HG03064 (cell line): Measurements from ENCODE around the gene LRR1.
A peak's percentile ranks its signal among the peaks of the same experiment; 100 is the strongest.
"Not testable (repeated sequence)": the region's sequence is repeated elsewhere in the genome, so short reads cannot be mapped to it uniquely, and the experiment has no call there.

Experiments used
- ATAC-seq: cut with Tn5 transposase; IDR thresholded peaks from one replicate; pipeline ENCODE4 v1.9.1; 2021; ENCODE audit warnings: low read depth; ENCODE audit not compliant: unreplicated experiment

The LRR1 gene

DNA sequence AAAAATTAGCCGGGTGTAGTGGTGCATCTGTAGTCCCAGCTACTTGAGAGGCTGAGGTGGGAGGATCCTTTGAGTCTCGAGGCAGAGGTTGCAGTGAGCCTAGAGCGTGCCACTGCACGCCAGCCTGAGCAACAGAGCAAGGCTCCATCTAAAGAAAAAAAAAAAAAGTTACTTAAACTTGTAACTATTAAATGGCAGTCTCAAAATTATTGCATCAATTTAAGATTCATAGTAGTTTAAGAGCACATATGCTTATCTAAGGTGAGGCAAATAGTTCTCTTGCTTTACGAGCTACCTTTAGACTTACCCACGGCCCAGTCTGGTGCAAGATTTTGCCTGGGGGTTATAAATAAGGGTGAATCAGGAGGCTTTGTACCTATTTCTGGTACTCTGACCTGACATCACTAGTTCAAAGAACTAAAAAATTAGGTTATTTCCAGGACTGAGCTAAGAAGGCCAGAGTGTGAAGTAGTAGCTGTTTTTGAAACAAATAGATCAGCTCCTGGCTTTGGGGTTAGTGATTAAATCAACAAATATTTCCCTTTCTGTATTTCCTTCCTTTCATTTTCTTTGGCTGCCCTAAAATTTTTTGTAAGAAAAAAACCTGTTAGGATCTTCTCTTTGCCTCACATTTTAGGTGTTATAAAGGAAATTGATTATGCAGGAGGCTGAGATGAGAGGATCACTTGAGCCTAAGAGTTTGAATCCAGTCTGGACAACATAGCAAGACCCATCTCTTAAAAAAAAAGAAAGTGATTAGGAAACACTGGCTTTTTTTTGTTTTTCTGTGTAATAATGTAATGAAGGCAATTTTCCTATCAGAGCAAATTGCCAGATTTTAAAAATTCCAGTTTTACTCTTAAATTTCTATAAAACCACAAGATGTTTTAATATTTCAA, 25.4 kb downstream of the LRR1 start:
- ATAC-seq = no peak

DNA sequence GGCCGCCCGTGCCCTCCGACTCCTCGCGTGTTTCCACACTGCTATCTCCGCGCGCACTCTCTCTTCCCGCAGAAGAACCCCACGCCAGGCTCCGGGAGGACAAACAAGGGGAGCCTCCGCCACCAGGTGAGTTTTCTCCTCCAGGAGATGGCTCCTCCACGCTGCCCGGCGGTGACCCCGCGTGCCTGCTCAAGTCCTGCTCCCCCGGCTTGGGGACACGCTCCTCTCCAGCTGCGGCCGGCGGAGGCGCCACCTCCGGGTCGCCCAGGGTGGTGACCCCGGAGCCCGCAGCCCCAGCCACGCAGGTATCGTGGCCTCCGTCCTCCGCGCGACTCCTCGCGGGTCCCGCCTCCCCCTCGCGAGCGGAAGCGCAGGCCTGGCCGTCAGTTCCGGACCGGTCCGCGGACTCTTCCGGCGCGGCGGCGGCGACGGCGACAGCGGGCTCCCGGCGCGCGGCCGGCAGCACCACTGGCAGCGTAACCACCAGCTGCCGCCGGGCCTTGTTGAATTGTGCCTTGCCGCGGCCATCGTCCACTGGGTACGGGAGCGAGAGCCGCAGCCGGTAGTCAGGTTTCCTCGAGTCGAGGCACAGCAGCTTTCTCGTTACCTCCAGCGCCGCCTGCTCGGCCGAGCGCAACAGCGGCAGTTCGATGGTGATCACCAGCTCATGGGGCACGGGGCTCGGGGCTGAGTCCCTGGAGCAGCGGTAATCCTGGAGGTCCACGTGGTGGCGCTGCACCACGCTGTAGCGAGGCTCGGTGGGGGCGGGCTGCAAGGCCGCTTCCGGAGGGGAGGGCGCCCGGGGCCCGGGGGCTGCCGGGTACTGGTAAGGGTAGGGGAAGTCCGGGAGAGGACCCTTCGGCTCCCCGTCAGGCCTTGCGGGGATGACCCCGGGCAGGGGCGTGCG, 35.2 kb downstream of the LRR1 start:
- peak; percentile 73 for ATAC-seq

DNA sequence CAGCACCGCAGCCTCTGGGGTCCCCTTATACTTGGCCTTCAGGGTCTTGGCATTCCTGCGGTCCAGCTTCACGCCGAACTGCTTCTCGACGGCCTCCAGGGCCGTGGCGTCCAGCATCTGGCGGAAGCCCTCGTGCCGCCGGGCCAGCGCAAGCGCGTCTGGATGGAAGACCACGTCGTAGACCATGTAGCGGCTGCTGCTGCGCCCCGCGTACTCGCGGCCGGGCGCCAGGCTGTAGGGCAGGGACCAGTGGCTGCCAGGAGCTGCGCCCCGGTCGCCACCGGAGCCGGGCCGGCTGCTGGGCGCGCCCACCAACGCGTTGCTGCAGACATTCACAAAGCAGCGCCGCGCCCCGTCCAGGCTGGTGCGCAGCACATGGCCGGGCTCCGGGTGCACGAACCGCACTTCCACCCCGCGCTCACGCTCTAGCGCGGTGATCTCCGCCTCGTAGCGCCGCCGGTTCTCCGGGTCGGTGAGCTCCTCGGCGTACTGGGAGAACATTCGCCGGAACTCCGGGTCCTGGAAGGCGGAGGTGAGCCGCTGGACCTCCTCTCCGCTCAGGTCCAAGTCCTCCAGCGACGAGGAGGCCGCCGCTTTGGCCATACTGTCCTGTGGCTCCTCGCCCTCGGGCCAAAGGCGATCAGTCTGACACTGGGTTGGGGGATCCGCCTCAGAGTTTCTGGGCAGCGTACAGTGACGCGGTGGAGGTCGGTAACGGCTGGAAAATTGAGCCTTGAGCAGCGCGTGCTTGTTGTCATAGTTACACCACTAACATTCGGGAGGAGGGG, 36.0 kb downstream of the LRR1 start, which contains the start of gene DNAAF2:
DNAAF2 (minus strand) TSS at position 698 of the 788 bp plus-strand sequence; CDS start at position 603, 95 bp downstream.
- ATAC-seq = peak; percentile 39

DNA sequence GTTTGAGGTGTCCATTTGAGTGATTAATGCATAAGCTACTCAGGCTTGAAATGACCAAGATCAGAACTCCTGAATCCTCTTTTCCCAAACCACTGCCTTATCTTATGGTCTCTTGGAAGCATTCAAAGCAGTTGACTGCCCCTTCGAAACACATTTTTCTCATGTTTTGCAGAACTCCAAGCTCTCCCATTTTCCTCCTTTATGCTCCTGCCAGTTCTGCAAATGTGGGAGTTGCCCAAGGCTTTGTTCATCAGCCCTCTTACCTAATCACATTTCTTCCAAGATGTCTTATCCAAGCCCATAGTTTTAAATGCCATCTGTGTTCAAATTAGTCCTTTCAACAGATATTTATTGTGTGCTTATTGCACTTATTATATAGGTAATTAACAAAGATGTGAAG, 38.1 kb downstream of the LRR1 start:
- ATAC-seq = no peak

DNA sequence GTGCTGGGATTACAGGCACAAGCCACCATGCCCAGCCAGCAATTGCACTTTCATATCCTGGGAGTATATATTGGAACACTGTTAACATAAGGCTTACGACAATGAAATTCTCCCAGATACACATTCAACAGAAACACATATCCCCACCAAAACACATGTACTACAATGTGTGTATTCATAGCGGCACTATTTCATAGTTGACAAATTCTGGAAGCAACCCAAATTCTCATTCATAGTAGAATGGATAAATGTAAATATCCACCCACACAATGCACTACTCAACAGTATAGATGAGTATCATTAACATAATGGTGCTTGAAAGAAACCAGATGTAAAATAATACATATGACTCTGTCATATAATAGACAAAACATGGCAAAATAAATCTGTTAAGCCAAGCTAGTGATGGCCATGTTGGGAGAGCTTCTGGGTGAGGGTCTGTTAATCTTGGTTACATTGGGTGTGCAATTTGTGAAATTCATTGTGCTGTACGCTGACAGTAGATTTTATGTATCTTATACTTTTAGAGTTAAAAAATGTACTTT, 38.9 kb downstream of the LRR1 start:
- no peak for ATAC-seq

DNA sequence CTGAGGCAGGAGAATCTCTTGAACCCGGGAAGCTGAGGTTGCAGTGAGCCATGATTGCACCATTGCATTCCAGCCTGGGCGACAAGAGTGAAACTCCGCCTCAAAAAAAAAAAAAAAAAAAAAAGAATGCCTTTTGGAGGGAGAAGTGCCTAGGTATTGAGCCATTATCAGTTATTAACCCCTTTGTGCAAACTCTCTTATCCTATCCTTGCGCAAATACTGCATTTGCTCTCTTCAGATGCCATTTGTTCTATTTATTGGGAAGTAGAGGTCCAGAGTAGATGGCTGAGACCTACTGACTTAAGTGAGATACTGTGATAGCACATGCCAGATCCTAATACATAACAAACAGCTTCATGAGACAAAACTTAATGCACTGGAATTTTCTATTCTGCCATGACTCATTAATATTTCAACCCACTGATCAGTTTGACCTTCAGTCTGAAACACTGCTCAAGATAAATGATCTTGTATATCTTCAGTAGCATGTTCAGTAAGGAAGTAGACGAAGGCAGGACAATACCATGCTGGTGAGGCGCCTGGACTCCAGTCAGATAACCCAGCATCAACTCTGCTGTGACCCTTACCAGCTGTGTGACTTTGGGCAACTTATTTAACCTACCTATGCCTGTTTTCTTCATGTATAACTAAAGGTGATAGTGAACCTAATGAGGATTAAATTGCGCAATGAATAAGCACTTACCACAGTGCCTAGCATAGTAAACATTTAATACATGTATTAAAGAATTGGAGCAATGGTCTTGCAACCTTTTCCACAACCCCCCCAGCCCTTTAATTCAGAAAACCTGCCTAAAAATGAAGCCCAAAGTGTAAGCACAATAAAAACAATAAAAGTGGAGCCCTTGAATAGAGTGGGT, 42.0 kb downstream of the LRR1 start:
- no peak for ATAC-seq

DNA sequence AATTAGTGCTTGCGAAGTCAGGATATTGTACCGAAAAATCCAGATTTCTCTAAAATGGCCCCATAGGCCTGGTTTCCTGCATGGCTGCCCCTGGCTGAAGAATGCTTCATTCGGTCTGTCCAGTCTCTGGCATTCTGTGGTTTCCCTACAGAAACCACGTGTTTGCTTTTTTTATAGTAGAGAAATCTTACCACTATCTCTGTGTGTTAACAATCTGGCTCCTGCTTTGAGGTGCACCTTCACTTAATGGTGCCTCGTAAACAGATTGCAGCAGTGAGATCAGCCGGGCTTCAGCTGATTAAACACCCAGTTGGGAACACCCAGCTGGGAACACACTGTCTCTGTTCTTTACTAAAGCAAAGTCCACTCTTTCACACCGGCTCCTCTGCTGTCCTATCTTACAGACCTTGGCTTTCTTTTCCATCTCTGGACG, 43.0 kb downstream of the LRR1 start:
- no peak for ATAC-seq

DNA sequence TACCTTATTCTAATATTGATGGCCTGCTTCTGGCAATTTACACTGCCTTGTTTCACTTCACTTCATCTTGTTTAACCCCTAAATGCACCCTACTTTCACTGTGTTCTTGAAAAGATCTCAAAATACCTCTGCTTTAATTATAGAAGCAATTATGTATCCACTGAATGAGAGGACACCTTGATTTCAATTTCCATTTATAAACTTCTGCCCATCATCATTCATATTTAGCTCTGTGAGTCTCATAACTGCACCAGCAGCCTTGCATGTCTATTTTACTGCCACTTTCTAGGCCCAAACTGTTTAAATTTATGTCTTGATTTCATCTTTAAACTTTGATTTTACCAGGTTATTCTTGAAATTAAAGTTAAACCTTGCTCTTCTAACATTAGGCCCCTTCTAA, 43.4 kb downstream of the LRR1 start:
- ATAC-seq = no peak

DNA sequence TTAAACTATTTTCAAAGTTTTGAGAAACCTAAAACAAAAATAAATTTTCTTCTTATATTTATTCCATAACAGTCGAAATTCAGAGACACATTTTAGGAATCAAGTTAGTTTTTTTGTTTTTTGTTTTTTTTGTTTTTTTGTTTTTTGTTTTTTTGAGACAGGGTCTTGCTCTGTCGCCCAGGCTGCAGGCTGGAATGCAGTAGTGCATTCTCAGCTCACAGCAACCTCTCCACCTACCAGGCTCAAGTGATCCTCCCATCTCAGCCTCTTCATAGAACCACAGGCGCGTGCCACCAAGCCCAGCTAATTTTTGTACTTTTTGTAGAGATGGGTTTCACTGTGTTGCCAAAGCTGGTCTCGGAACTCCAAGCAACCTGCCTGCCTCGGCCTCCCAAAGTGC, 54.8 kb downstream of the LRR1 start:
- ATAC-seq = no peak

DNA sequence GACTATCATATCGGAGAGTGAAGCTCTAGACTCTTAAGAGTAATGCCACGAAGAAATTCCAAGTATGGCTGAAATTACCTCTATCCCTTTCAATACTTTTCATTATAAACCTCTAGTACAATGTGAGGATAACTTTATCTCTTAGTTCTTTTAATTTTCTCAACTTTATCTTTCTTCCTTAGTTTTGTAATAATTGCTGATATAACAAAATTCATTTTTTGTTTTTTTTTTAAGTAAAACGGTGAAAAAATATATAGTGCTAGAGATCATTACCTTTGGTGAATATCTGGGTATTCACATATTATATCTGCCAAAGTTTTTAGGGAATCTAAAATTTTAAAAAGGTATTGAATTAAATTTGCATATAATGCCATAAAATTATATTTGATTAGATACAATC, 55.8 kb downstream of the LRR1 start:
- ATAC-seq = no peak

DNA sequence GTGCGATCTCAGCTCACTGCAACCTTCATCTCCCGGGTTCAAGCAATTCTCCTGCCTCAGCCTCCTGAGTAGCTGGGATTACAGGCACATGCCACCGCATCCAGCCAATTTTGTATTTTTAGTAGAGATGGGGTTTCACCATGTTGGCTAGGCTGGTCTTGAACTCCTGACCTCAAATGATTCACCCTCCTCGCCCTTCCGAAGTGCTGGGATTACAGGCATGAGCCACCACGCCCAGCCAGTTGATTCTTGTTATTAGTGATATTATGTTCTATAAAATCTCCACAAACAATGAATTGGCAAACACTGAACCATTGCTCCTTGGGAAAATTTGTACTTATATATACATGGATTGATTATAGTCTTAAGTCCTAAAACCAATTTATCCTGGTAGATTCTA, 58.8 kb downstream of the LRR1 start:
- ATAC-seq = not testable (repeated sequence)

DNA sequence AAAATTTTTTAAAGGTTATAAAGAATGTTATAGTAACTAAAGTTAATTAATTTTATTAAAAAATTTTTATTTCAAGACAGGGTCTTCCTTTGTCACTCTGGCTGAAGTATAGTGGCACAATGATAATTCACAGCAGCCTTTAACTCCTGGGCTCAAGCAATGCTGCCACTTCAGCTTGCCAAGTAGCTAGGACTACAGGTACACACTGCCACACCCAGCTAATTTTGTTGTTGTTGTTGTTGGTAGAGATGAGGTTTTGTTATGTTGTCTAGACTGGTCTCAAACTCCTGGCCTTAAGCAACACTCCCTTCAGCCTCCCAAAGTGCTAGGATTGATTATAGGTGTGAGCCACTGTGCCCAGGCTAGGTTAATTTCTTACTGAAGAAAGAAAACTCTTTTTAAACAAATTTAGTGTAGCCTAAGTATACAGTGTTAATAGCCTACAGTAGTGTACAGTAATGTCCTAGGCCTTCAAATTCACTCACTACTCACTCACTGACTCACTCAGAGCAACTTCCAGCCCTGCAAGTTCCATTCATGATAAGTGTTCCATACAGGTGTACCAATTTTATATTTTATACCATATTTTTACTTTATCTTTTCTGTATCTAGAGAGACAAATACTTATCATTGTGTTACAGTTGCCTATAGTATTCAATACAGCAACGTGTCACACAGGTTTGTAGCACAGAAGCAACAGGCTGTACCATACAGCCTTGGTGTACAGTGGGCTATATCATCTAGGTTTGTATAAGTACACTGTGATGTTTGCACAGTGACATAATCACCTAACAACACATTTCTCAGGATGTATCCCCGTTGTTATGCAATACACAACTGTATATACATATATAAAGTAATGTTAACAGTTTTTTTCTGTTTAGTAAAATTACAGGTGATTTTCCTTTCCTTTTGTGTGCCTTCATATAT, 61.1 kb downstream of the LRR1 start:
- no peak for ATAC-seq
